ENCODE results near the gene POLQ.
"Not testable (repeated sequence)": the region's sequence is repeated elsewhere in the genome, so short reads cannot be mapped to it uniquely, and the experiment has no call there.

Gene POLQ

DNA sequence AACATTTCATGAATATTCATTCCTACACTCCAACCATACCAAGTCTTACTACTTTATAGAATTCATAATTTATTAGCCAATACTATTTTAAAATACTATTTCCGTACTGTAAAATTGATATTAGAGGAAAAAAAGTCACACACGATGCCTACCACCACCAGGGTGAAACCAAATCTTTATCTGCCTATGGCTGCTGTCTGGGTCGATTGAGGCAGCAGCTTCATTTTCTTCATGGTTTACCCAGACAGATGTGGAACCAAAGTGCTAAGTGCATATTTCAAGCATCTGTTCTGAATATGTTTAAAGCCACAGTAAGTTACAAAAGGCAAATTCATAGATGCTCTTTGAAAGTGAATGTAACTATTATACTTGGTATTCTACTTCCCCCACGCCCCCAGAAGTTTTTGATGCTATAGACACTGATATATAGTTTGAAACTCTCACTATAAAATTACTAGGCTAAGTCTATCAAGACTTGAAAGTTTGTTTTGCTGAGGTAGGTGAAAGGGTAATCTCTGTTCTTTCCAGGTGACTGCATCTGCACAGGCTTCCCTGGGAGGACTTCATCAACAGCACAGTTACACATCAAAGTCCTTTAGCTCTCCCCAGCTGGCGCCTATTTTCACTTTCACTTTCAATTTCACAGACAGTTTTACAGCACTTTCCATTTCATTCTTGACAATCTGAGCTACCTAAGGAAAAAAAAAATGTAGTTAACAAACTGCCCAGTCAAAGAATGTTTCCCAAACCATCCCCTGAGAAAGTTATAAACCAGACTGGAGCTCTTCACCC is 113.9 kb downstream of the POLQ start:
- FAIRE-seq (no peak), DNase-seq (ENCODE audit: insufficient read length, low spot score) (peak; percentile 5)

GRCh38 chr3:121430664-121431215 is 115.0 kb downstream of the POLQ start:
- FAIRE-seq (no peak), DNase-seq (ENCODE audit: insufficient read length, low spot score) (no peak)

GRCh38 chr3:121424549-121424948 is 121.2 kb downstream of the POLQ start:
- DNase-seq (ENCODE audit: insufficient read length, low spot score) (no peak), FAIRE-seq (no peak)

DNA sequence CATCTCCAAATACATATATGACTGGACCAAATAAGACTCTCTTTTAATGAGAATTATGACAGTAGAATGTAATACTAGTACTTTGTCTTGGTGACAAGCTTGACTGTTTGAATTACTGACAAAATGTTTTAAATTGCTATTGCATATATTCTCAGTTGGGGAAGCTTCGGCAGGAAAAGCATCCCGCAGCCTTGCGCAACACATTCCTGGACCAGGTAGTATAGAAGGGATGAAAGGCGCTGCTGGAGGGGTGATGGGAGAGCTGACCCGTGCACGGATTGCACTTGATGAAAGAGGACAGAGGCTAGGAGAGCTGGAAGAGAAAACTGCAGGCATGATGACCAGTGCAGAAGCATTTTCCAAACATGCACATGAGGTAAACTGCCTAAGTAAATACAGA is 127.6 kb downstream of the POLQ start:
- FAIRE-seq = no peak
- DNase-seq (ENCODE audit: insufficient read length, low spot score) = no peak

DNA sequence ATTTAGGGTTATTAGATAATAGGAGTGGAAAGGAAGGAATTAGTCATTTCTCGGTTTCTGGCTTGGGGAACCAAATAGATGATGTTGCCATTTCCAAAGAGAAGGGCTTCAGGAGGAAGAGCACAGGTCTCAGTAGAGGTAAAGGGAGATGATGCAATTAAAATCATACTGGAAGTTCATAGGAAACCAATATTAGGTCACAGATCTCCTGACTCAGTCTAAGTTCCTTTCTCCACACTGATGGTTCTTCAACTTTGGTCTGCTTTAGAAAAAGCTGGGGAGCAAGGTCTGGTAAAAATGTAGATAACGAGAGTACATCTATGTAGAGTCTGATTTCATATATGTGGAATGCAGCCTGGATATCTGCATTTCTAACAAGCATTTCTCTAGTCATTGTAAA is 130.9 kb downstream of the POLQ start:
- no peak for DNase-seq (ENCODE audit: insufficient read length, low spot score)
- no peak for FAIRE-seq

- no peak for DNase-seq (ENCODE audit: insufficient read length, low spot score)
Observed at GRCh38 chr3:121411523-121411922, 134.3 kb downstream of the POLQ start.

GRCh38 chr3:121405631-121406030 is 140.2 kb downstream of the POLQ start:
- FAIRE-seq (no peak), DNase-seq (ENCODE audit: insufficient read length, low spot score) (no peak)

More at GRCh38 chr3:121411523-121411922, 134.3 kb downstream of the POLQ start:
- FAIRE-seq = no peak

DNA sequence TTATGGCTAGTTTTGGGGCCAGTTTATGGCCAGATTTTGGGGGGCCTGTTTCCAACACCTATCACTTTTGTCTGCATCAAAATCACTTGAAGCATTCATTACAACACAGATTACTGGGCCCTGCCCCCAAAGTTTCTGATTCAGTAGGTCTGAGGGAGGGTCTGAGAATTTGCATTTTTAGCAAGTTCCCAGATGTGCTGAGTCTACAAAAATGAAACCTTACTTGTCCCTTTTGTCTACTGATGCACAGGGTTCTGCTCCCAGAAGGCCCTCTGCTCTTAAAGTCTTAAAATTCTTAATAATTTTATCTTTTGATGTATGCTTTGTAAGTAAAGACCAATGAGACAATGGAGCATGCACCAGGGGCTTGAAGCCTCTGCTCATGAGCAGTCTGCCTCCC is 146.0 kb downstream of the POLQ start:
- DNase-seq (ENCODE audit: insufficient read length, low spot score) = no peak
- no peak for FAIRE-seq

GRCh38 chr3:121398051-121398450 is 147.7 kb downstream of the POLQ start:
- DNase-seq (ENCODE audit: insufficient read length, low spot score); FAIRE-seq: not testable (repeated sequence)

DNA sequence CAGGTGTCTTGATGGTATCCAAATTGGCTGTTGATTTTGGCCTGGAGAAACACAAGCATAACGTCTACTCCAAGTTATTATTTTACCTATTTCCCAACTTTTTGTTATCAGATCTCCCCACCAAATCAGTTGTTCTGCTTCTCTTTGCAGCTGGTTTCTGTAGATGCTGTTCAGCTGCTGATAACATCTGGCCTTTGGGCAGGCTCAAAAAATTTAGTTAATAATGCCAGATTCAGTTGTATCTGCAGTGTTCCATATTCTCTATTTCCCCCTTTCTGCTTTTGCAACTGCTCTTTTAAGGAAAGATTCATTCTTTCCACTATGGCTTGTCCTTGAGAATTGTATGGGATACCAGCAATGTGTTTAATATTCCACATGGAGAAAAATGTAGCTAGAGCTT is 149.8 kb downstream of the POLQ start:
- not testable (repeated sequence) for FAIRE-seq; DNase-seq (ENCODE audit: insufficient read length, low spot score)

DNA sequence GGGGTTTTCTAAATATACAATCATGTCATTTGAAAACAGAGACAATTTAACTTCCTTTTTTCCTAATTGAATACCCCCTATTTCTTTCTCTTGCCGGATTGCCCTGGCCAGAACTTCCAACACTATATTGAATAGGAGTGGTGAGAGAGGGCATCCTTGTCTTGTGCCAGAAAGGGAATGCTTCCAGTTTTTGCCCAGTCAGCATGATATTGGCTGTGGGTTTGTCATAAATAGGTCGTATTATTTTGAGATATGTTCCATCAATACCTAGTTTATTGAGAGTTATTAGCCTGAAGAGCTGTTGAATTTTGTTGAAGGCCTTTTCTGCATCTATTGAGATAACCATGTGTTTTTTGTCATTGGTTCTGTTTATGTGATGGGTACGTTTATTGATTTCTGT is 157.5 kb downstream of the POLQ start:
- DNase-seq (ENCODE audit: insufficient read length, low spot score); FAIRE-seq: not testable (repeated sequence)
